ENCODE results near the gene ORC3. TPM values are rescaled to one million over a fixed set of nuclear protein-coding genes. Genes with fewer than 3 reads are reported as not detected.

Gene ORC3
- total and polyA plus RNA-seq, 10 of the 15 experiments (the other 5 are each of a cell fraction or from before 2014, with no cell fraction given), result 27.2 to 76.3 (median 54.6) TPM

- Histone ChIP-seq H3K4me1 (ENCODE audit: control insufficient read depth, insufficient read depth, low read length) (no peaks in the 10 kb centered on the region), H3K4me2 (ENCODE audit: control insufficient read depth, insufficient read depth) (no peak overlapping the region), H3K36me3 (ENCODE audit: control insufficient read depth in 2 of 2, insufficient read depth in 2 of 2, low read length in 1 of 2) (peaks cover 3 to 5% of the 10 kb centered on the region in 2 experiments; a peak in 3 of 4 replicates), H3K9ac (ENCODE audit: control insufficient read depth, insufficient read depth, low read length) (no peak overlapping the region), H2AFZ (ENCODE audit: control insufficient read depth, low read depth, low read length) (no peak overlapping the region), H3K27ac (ENCODE audit: control insufficient read depth, insufficient read depth) (no peak overlapping the region), H3K79me2 (ENCODE audit: control insufficient read depth, insufficient read depth, low read length) (no peaks in the 10 kb centered on the region), H3K9me3 (replicated peaks; ENCODE audit: control insufficient read depth, insufficient read depth, low read length) (no peaks in the 10 kb centered on the region; the same call in 2 of the 3 replicates), H3K27me3 (replicated peaks in 1 of 2; ENCODE audit: control insufficient read depth in 2 of 2, insufficient read depth in 2 of 2, low read length in 1 of 2) (no peaks in the 10 kb centered on the region), H4K20me1 (ENCODE audit: control insufficient read depth, insufficient read depth) (no peaks in the 10 kb centered on the region), H3K4me3 (no peak overlapping the region)
- no peak for ATAC-seq
- POLR2A ChIA-PET, result interaction anchor here (1.1 kb wide), 1 partner anchor 9 kb away, joined by 4 read pairs; no protein-coding TSS in a partner anchor
- BruUV-seq (replicated peaks), result no TSS peak
- WGBS (ENCODE audit: insufficient coverage, insufficient replicate concordance, low lambda C conversion rate, missing lambda C conversion rate), result 93% methylated on average over 3 of the region's 3 CpGs
- intact Hi-C loops (cut with micrococcal nuclease; ENCODE audit: unreplicated experiment), result no loop called here
- SMC1A ChIA-PET (ENCODE audit: uncharacterized antibody, unreplicated experiment), result no interaction called here
- RAD21 ChIA-PET (ENCODE audit: unreplicated experiment), result no interaction called here
- FAIRE-seq, result no peak
- no peak for DNase-seq (ENCODE audit: low read depth, low spot score)
- TF ChIP-seq IRF3 (IDR thresholded peaks at IDR 0.05) (no peak), SREBF2 (IDR thresholded peaks at IDR 0.05; ENCODE audit: low read length) (no peak), NRF1 (conservative IDR thresholded peaks at IDR 0.05; ENCODE audit: low read depth, low read length) (no peak), PAX8 (IDR thresholded peaks at IDR 0.05) (no peak), NBN (IDR thresholded peaks at IDR 0.05) (no peak), MYC (IDR thresholded peaks at IDR 0.05; ENCODE audit: insufficient read depth, insufficient read length, insufficient replicate concordance, low read length, severe bottlenecking) (no peak), ATF7 (IDR thresholded peaks at IDR 0.05; ENCODE audit: low read depth) (no peak), REST (IDR thresholded peaks at IDR 0.05; ENCODE audit: low read depth, low read length) (no peak), BCLAF1 (IDR thresholded peaks at IDR 0.05) (no peak), STAT1 (conservative IDR thresholded peaks at IDR 0.05) (no peak), USF2 (IDR thresholded peaks at IDR 0.05; ENCODE audit: borderline replicate concordance, low read depth, low read length) (no peak), NR2C1 (IDR thresholded peaks at IDR 0.05) (no peak)
- in situ Hi-C loops (cut with MboI), result no loop called here
- CTCF ChIA-PET, result no interaction called here
These were observed 28.6 kb downstream of the ORC3 start for GRCh38 chr6:87618531-87618930.
